Right hindlimb (tissue), 1 donor: Measurements from ENCODE around the gene POLR3B.
A peak's percentile ranks its signal among the peaks of the same experiment; 100 is the strongest.
"Not testable (repeated sequence)": the region's sequence is repeated elsewhere in the genome, so short reads cannot be mapped to it uniquely, and the experiment has no call there.

Experiments
- DNase-seq: peaks from one replicate; pipeline ENCODE4 v3.0.0-alpha.2; 2018

POLR3B gene

DNA sequence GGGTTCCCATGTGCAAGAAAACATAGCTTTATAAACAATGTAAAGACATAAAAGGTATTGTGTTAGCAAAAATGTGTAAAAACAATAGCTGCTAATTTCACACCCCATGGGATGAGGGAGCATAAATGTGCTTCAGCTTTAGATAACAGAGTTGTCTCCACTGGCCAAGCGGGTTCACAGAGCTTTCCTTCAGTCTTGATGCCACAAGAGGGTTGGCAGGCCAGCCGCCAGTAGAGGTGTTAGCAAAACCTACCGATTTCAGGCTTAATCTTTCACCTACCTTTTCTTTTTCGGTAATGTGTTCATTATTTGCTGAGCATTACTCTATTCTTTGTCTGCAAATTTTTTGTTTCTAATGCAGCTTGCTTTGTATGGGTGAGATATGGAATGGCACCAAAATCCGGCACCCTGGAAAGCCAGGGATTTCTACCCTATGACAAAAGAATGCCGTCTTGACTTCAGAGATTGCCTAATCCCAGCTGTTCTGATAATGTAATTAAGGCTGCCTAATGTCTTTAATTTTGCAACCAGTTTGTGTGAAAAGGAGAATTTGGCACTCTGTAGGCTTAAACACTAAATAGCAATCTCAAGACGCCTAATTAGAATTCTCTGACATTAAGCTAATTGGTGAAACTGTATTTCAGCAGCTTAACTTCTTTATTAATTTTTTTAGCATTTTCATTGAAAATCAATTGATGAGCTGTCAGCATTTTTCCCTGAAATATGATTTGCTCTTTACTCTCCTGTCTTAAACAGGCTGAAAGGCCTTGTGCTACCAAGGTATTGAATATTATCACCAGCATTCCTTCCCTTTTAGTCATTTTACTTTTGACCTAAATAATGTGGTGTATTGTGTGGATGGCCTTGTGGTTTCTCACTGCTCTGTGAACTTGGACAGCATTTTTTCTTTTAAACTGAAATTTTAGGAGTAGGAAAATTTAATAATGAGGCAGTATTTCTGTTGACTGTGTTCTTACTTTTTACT, 60.7 kb downstream of the POLR3B start:
- no peak for DNase-seq

DNA sequence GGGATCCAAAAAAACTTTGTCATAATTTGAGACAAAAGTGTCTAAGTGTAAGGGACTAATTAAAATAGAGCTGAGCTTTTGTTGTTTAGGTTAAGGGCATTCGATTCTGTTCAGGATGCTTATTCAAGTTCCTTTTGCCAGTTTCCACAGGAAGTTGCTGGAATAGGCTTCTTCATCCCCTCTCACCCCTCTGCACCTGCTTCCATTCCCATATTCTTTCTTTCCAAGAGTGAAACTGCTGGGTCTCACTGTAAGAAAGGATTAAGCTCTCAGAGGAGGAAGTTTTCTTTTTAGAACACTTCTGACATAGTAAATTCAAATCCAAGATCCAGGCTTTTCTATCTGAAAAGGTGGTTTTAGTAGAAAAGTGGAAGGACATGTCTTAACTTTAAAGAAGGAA, 61.4 kb downstream of the POLR3B start:
- DNase-seq: no peak

DNA sequence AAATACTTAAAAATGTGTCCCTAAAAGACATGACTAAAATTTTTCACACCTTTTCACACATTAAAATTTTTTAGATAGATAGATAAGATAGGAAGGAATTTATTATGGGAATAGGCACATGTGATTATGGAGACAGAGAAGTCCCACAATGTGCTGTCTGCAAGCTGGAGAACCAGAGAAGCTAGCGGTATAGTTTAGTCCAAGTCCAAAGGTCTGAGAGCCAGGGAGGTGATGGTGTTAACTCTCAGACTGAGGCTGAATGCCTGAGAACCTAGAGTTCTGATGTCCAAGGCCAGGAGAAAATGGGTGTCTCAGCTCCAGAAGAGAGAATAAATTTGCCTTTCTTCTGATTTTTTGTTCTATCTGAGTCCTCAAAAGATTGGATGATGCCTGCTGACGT, 65.7 kb downstream of the POLR3B start:
- DNase-seq: no peak

DNA sequence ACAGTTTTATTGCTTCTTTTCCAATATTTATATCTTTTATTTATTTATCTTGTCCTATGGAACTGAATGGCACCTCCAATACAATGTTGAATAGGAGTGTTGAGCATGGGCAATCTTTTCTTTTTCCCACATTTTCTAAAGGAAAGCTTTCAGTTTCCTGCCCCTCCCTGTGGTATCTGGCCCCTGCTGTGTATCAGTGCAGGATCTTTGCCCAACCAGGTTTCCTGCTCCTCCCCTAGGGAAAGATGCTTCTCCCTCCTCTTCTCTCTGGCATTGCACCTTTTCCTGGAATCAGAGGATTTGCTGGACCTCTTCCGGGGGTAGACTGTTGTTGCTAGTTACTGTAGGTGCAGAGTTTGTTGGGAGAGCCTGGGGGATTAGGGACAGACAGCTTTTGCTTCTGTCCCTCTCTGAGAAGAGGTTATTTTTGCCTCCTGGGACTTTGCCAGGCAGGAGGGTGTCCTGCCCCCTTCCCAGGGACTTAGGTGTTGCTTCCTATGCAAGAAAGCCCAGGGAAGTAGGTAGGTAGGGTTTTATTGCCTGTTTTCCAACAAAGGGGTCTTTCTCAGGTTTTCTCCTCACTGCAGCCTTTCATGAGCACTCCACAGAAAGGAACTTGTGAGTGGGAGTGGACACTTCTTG, 67.6 kb downstream of the POLR3B start:
- no peak for DNase-seq

DNA sequence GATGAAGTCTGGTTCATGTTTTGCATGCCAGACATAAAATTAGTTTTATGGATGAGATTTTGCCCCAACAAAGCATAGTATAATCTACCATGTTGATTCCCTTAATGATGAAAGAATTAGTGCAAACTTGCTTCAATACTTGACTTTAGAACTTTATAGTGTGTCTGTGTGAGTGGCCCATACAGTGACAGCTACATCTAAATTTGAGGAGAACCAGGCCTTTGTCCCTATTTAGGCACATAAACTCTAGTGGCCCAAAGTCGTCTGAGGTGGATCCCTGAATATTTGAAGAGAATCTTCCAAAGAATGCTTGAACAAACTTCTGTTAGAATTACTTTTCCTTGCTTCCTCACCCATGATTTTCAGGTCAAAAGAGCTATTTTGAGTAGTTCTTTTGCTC, 70.4 kb downstream of the POLR3B start:
- no peak for DNase-seq

DNA sequence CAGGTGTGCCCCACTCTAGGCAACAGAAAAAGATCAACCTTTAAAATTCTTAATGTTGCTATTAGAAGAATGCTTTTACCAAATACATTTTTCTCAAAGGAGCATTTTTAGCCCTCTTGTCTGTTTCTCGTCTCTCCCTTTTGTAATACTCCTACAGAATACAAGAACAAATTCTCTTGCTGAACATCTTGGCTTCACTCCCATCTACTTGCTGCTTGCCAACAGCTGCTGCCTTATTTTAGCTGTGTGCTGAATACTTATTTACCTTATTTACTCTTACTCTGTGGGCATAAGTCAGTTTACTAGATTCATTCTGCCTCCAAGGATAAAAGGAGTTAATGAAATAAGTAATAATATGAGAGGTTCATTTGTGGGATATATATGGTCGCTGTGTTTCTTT, 70.8 kb downstream of the POLR3B start:
- DNase-seq: peak; percentile 51

DNA sequence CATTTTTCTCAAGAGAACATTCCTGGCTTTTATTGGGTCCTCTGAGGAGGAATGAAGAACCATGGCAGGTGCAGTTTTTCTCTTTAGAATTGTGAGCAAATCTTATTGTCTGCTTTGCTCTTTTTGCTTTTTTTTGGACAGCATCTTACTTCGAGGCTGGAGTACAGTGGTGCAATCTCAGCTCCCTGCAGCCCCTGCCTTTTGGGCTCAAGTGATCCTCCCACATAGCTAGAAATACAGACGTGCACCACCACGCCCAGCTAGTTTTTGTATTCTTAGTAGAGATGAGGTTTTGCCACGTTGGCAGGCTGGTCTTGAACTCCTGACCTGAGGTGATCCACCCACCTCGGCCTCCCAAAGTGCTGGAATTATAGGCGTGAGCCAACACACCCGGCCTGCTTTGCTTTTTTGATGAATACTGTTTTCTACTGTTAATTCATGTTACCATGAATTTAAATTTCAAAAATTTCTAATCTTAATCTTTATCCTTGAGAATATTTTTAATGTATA, 71.5 kb downstream of the POLR3B start:
- no peak for DNase-seq

DNA sequence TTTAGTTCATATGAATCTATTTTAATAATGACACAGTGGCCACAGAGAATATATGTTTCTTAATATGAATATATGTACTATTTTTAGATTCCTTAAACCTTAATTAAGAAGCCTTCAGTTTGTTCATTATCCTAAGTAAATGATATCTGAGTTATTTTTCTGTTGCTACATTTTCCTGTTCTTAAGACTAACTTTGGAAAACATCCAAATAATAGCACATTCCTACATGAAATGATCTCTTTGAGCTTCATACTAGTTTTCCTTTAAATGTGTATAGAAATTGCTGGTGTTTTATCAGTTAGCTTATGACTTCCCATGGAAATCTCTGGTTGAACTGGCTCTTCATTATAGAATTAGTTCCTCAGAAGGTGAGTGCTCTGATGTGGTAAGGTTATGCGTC, 72.1 kb downstream of the POLR3B start:
- DNase-seq: no peak

DNA sequence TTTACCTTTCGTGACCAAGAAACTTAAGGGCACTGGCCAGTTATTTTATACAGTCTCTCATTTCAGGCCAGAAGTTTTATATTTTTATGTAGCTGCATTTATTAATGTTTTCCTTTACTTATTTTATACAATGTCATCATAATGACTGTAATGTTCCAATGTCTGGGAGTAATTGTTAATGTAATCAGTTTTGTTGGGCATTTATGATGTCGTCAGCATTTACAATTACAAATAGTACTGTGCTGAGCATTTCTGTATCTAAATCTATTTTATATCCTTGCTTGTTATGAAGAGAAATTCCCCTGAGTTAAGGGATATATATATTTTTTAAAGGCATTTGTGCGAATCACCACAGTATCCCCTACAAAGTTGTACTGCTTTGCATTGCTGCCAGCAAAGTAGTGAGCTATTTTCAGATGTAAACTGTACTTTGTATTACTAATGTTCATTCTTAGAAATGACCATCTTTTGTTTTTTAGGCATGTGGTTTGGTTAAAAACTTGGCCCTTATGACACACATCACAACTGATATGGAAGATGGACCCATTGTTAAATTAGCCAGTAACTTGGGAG, 74.4 kb downstream of the POLR3B start:
- DNase-seq: no peak

DNA sequence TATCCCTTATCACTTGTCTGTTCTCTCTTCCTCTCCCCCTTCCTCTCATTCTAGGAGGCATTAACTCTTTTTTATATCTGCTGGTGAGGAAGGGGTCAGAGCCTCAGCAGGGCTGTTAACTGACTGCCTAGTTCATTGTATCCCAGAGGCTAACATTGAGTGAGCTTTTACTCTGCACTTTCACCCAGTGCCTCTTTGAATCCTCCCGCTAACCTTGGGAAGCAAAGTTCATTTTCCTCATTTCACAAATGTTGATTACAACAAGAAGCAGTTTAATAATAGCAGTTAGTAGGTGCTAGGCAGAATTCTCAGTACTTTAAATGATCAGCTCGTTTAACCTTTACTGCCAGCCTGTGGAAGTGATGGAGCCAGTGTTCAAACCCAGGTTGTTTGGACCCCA, 75.5 kb downstream of the POLR3B start:
- no peak for DNase-seq

DNA sequence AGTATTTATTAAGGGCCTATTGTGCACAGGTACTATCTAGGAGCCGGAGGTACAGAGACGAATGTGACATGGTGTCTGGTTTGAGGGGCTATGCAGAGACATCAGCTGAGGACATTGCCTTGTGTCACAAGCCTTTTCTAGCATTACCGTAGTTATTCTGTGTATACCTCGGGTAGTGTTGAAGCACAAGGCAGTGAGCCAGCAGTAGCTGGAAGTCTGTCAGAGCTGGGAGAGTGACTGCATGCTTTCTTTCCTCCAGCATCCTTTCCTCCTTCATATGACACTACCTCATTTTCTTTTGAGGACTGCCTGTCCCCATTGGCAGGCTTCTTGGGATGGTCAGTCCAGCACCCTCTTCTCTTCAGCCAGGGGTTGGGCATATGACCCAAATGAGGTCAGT, 77.0 kb downstream of the POLR3B start:
- DNase-seq: no peak

DNA sequence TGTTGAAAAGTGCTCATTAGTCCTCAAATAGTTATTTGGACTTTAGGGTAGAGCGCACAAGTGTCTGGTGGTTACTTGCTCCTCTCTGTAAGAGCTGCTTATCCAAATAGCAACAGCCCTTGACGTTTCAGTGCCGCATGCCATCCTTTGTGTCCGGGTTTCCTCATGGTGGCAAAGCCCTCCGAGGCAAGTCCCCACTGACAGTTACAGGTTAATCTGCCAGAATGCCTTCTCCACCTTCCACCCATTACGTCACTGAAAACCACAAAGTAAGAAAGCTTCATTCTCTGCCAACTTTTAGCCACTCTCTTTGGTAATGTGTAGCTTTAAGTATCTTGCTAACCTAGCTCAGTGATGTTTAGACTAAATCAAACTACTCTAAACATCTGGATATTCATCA, 78.6 kb downstream of the POLR3B start:
- DNase-seq: no peak

DNA sequence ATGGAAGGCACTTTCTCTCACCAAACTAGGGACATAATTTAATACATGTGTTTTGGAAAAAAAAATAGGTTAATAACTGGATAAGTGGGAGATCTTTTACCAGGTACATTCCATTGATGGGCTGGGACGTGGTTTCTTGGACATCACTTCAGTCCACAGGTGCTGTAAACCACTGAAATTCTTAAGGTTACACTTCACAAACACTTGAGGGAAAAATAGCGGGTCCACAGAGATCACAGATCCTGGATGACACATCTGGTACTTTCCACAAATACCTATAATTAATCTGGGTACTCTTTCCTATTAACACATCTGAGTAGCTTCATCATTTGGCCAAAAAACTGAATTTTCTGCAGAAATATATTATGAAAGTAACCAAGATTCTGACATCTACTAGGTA, 85.0 kb downstream of the POLR3B start:
- DNase-seq: no peak

DNA sequence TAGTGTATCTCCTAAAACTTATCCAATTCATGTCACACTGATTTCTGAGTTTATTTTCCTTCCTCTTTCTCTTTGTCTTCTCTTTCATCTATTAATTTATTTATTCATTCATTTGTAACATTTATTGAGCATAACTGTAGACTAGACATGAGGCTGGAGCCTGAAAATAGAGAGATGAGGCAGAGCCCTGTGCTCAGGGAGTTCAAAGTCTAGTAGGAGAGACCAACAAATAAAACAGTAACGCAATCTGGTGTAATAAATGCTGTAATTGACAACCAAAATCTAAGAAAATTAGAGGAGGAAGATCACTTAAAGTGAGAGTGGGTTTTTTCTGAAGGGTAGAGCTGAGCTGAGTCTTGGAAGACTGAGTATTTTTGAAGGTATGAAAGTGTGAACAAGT, 87.5 kb downstream of the POLR3B start:
- DNase-seq: no peak

DNA sequence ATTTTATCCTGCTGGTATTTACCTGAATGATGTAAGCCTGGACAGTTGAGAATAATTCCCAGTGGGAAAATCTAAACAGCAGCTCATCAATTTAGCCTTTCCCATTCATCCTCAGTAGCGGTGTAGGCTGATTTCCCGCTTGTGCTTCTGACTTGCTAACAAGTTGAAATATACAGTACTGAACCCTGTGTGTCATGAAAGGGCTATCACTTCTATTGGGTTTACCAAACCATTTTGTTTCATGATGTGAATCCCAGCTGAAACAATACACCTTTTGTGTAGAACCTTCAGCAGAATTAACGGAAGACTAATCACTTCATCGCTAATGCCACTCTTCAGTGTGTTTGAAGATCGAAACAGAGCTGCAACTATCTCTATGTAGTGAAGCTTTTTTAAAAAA, 88.4 kb downstream of the POLR3B start:
- no peak for DNase-seq

DNA sequence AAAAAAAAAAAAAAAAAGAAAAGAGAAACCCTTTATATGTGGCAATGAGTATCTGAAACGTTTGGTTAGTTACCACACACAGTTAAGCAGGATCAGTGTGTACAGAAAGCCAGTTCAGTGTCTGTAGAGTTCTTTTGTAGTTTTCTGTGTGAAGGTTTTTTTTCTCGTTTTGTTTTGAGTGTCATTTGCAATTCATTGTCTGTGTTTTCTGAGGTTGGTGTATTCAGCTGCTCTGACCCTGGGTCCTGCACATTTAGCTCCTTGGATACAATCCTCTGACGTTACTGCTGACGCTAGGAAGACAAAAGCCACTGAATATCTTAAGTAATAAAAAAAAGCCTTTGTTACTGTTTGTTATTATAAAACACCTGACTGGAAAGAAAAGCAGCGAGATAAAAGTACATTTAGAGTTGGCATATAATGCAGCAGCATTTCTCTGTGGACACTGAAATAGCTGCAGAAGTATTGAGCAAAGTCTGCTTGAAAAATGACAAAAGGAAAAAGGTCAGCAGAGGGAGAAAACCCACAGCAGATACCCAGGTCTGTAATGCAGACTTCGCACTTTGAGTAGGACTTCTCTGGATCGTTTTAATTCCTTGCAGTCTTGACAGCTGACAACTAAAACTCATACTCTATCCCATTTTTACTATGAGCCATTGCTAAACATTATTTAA, 89.0 kb downstream of the POLR3B start:
- no peak for DNase-seq

DNA sequence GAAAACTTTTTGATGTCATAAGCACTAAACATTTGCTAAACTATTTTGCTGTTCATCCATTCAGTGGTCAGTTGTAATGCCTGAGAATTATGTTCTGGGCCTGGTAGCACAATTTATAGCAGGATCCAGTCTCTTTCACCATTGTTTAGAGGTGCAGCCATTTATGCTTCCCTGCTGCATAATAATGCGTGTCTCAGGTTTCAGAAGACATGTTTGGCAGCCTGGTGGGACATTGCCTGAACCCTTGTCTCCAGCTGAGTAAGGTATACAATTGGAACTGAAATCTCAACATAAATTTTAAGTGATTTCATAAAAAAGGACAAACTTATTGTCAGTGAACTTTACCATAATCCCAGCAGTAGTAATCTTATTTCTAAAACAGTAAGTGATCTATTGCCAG, 94.8 kb downstream of the POLR3B start:
- DNase-seq: no peak

DNA sequence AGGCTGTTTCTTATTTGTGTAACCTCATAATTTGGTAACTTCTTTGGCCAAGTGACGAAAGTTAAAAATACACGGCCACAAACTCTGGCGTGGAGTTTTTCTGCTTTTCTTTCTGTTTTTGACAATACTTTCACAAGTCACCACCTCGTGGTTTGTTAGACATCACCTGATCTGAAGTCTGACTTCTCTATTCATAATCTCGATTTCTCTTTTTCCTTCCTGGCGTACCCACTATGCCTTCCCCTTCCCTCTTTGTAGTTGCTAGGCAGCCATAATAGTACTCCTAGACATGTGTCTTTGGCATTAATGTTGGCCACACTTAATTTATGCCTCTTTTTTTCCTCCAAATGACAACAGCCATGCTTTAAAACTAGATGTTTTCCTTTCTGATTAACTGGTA, 97.6 kb downstream of the POLR3B start:
- DNase-seq: no peak

DNA sequence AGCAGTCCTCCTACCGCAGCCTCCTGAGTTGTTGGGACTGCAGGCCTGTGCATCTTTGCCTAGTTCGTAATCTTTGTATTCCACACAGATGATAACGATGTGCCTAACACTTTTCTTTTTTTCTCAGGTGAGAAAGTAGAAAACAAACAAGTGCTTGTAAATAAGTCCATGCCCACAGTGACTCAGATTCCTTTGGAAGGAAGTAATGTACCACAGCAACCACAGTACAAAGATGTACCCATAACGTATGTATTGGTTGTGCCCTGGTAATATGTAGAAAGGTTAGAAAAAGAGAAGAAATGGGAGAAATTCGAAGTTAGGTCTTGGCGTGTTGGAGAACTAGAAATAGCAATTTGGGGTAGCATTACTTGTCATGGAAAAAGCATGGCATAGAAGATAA, 101.6 kb downstream of the POLR3B start:
- no peak for DNase-seq

DNA sequence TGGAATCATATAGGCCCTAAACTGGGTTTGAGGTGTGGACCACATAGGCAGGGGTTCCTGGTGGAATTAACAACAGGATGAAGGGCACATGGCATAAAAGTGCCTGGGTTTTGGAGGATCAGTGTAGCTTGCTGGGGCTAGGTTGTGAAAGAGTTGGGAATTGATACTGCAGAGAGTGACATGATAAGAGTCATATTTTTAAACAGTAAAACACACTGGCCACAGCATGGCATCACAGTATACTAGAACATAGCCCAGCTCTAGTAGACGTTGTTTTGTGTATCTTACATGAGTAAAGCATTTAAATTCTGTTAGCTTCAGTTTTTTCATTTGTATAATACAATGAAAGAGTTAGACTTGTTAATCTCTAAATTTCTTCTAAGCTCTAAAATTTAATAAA, 102.0 kb downstream of the POLR3B start:
- no peak for DNase-seq

DNA sequence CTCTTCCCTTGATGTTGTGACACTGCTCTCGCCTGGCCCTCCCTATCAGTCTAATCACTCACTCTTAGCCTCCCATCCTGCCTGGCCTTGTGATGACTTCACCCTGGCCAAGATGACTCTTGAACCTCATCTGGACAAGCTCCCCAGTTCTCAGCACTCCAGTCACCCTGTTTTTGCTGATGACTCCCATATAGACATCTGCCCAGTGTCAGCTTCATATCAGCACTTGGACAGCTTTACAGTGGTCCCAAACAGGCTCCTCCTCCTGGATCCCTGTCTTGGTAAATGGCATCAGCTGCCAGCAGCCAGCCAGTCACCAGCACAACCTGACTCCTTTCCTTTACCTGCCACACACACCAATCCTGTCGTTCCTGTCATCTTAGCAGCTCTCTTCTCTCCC, 104.2 kb downstream of the POLR3B start:
- DNase-seq: no peak

DNA sequence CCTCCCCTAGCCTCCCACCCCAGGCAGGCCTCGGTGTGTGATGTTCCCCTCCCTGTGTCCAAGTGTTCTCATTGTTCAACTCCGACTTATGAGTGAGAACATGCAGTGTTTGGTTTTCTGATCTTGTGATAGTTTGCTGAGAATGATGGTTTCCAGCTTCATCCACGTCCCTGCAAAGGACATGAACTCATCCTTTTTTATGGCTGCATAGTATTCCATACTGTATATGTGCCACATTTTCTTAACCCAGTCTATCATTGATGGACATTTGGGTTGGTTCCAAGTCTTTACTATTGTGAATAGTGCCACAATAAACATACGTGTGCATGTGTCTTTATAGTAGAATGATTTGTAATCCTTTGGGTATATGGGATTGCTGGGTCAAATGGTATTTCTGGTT, 108.1 kb downstream of the POLR3B start:
- DNase-seq: not testable (repeated sequence)

DNA sequence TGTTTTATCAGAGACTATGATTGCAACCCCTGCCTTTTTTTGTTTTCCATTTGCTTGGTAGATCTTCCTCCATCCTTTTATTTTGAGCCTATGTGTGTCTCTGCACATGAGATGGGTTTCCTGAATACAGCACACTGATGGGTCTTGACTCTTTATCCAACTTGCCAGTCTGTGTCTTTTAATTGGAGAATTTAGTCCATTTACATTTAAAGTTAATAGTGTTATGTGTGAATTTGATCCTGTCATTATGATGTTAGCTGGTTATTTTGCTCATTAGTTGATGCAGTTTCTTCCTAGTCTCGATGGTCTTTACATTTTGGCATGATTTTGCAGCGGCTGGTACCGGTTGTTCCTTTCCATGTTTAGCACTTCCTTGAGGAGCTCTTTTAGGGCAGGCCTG, 118.1 kb downstream of the POLR3B start:
- DNase-seq: not testable (repeated sequence)
